Activated T-cell treated with anti-CD3 and anti-CD28 coated beads, Interleukin-2, amount 50 U/mL, for 48 hours (primary cell): Measurements from ENCODE around the gene CEP295NL.

Experiments used
- DNase-seq, 2 experiments: peaks; one replicate each; pipeline ENCODE4 v3.0.0-alpha.2; 2020

The CEP295NL gene

DNA sequence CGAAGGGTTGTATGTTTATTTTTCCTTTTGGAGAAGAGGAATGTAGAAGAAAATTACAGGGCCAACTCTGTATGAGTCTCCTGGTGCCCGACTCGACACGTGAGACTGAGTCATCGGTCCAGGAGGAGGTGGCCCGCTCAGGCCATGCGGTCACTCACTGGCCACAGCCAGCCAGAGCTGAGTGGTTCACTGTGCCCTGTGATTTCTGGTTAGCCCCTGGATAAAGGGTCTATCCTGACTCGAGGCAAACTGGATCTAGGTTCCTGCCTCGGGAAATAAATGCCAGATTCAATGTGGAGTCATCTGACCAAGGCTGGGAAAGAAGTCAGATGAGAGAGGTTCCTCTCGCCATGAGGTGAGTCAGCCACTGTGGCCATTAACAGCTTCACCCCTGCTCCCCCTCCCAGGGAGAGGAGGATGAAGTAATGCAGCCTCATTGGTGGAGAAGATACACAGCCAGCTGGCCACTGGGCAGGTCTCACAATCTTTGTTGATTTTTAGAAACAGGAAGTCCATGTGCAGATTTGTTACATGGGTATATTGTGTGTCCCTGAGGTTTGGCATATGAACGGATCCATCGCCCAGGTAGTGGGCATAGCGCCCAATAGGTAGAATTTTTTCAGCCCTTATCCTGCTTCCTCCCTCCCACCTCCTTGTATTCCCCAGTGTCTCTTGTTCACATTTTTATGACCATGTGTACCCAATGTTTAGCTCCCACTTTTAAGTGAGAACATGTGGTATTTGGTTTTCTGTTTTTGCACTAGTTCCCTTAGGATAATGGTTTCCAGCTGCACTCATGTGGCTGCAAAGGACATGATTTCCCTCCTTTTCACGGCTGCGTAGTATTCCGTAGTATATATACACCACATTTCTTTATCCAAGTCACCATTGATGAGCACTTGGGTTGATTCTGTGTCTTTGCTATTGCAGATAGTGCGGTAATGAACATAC is 40.7 kb downstream of the CEP295NL start:
- no peak for DNase-seq

DNA sequence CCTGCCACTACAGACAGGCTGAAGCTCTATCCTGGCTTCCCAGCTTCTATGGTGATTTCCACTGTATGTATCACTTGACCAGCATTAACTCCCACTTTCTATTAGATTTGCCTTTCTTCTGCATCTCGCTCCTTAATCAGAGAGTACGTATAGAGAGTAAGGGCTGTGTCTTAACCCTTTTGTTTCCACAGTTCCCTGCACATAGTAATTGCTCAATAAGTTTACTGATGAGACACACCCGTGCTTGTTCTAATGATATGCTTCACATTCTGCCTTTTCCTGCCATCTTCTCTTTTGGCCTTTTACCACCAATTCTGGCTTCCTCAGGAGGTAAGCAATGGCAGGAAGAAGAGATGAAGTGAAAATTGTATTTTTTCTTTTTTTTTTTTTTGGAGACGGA is 41.8 kb downstream of the CEP295NL start:
- DNase-seq = no peak

DNA sequence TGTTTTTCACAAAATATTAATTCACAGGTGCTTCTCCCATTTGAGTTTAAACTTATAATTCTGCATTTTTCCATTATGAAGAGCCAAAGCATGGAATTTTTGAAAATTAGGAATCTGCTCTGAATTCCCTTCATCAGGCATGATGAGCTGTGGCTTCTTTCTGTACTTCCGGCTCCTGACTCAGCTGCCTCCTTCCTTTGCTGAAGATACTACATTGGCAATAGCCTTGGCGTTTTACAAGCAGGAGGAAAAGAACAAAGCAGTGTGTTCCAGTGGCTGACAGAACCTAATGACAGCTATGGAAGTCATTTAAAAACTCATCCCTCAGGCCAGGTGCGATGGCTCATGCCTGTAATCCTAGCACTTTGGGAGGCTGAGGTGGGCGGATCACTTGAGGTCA is 44.0 kb downstream of the CEP295NL start:
- no peak for DNase-seq

DNA sequence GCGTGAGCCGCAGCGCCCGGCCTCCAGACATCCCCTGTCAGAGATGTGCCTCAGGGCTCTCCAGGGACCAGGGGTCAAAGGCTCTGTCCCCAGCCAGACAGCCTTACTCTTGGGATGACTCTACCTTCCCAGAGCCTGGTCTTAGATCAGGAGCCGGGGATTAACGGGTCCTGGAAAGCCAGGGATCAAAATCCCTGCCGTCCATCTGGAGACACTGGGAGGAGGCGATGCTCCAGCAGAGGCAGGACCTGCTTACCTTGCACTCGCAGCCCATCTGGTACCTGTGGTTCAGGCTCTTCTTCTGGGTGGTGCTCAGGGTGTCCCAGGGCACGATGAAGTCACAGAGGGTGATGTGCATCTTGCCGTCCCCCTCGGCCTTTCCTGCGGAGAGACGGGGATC is 45.7 kb downstream of the CEP295NL start:
- no peak for DNase-seq

DNA sequence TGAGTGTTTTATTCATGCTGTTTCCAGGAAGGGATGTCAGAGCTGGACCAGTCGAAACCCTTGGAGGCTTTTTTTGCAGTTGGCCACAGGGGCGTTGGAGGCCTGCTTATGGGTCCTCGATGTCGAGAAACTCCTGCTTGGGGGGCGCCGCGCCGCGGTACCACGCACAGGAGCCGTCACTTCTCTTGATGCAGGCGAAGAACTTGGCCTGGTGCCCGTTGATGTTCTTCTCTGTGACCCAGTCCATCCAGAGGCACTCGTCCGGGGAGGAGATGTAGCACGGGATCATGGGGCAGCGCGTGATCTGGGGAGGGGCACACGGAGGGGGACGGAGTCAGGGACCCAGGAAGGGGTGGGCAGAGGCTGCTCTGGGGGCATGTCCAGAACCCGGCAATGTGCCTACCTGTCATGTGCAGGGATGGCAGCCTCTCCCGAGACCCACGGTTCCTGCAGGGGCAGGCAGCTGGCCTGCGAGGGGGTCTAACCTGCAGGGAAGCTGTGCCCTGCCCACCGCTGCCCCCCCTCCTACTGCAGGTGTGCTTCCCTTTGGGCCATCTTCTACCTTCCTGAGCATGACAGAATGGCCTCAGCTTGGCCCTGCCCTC is 47.3 kb downstream of the CEP295NL start:
- no peak for DNase-seq

DNA sequence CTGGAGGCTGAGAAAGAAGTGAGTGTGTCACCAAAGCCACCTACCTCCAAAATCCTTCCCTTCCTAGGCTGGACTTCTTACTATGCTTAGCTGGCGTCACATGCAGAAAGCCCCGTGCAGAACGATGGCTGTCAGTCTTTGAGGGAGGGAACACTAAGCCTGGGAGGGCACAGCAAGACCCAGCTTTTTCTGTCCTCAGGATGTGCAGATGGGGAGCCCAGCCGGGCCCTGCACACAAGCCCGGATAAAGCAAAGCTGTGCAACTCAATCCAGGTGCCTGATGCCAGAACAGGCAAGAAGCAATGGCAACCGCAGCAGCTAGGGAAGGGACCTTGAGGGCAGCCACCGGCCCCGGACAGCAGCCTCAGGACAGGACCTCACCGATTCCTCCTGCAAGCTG is 48.5 kb downstream of the CEP295NL start:
- no peak for DNase-seq

DNA sequence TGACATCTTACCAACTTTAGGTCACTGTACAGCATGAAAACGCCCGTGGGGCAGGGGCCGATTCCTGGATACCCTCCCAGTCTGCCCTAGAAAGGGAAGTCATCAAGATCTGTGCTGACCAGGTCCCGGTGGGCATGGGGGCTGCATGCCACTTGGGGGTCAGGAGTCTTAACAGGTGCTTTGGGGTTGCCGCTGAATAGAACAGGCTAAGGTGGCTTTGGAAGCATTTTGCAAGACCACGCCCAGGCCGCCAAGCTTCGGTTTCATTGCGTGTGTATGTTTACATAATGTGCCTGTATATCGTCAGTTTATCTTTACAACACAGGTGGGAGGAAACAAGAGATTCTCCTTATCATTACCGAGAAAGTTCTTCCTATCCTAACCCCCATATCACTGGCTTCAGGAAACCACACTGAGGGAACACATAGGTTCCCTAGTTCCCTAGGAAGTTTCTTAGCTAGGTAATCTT is 49.0 kb downstream of the CEP295NL start:
- no peak for DNase-seq

DNA sequence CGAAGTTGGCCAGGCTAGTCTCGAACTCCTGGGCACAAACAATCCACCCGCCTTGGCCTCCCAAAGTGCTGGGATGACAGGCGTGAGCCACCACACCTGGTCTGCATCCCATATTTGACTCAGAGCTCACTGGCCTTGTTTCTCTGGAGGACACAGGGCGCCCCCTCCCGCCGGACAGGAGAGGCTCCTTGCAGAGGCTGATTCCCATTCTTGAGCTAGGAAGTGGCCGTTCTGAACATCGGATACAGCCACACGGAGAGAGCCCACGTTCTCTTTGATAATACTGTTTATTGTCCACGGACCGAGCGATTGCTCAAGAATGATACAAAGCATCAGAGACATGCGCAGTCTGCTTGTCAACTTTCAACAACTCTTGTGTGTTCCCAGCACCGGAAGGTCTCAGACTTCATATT is 50.3 kb downstream of the CEP295NL start:
- no peak for DNase-seq

DNA sequence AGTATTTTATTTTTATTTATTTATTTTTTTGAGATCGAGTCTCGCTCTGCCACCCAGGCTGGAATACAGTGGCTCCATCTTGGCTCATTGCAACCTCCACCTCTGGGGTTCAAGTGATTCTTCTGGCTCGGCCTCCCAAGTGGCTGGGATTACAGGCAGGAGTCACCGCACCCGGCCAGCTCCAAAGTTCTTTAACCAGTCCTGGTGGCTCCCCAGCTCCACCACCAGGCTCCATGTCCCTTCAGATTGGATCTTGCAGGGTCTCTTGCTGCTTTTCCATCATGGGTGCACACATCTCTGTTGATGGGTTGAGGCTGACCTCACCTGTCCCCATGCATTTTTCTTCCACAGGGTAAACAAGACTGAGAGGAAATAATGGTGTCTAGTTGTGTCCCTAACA is 54.0 kb downstream of the CEP295NL start:
- no peak for DNase-seq

DNA sequence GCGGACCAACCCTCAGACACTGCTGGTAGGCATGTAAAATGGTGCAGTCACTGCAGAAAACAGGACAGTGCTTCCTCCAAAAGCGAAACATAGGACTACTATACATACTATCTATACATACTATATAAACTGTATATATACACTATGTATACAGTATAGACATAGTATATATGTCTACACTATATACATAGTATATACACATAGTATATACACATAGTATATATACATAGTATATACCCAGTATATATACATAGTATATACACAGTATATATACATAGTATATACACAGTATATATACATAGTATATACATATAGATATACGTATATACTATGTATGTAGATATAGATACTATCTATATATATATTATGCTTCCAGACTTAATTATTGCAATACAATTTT is 55.9 kb downstream of the CEP295NL start:
- DNase-seq = no peak

DNA sequence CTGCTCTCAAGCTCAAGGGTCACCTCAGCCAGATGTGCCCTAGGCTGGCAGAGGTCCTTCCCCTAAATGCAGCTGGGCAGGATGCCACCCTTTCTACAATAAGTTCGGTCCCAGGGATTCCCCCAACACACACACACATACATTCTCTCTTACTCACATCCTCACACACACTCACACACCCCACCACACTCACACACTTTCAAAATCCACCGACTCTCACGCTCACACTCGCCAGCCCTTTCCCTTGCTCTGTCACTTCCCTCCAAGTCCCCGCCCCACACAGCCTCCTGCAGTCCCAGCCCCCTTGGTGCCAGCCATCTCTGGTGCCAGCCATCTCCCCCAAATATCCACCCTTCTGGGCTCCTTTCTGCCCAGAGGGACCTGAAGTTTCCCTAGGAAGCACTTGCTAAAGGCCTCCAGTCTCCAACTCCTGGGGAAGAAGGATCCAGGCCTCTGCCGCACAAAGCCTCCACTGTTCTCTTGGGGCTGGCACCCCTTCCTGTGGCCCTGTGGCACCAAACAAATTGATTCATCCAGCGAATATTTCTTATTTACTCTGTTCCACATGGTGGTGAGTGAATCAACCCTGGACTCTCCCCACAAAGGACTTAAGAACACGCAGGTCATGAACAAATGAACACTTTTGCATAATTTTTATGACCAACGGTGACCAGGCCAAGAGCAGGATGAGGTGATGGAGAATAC is 58.5 kb downstream of the CEP295NL start:
- DNase-seq = no peak

DNA sequence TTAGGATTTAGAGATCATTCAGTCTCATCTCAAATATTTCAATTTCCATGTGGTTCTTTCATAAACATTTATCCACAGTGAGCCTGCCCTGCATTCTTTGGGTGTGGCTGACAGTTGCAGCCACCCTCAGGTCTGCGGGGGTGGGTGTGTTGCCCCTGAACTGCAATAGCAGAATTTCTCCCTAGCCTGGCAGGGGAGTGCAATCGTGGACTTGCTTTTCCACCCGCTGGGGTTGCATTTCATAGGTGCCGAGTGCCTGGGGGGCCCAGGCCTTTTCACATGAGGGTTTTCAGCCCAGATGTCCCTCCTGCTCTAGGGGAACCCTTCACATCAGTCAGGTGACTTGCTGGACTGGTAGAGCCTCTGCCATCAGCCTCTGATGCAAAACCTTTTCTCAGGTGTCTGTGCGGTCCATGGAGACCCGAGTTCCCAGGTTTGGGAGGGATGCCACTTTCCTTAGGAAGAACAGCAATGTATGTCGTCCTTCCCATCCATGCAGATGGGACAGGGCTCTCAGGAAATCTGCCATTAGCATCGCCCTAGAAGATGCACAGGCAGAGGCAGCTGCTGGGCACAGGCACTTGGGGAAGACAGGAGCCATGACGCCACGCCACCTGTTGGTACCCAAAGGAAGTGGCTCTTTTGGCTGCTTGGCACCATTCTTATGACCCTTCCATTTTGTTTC is 60.0 kb downstream of the CEP295NL start:
- DNase-seq = peak; percentile 62 to 70

DNA sequence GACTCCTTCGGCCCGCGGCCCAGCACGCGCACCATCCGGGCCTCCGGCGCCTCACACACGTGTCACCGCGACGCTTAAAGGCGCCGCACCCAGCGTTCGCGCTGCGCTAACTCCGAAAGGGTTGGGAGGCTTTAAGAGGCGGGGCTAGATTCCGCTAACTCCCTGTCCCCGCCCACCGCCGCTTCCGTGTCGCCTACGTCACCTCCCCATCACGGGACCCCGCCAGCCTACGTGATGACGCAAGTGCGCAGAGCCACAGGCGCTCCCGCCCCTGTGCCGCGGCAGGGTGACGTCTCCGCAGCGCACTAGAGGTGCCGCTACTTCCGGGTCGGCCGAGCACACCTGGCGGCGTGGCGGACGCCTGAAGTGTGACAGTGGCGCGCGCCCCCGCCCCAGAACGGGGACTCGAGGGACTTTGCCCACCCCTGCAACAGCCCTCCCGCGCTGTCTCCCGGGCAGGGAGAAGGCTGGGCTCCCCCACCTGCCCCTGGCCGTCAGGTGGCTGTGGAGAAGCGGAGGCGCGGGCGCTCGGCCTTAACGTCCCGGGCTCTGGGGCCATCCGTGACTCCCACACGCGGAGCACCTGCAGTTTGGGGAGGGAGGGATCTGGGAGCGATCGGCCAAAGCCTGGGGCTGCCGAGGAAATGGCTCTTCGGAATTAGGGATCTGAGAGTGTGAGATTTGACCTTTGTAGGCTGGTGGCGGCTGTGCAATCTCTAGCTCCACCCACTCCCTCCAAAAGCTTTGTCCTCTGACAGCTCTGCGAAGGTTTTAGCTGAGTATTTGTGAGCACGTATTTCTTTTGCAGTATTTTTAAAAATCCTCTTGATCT is 62.0 kb downstream of the CEP295NL start, which contains the start of gene USP36:
Gene USP36, minus strand, starts transcription at position 35 of the 832 bp plus-strand sequence. CDS start 4,451 bp downstream, outside the sequence.
- DNase-seq = peak; percentile 100
